IMR-90 (cell line): Measurements from ENCODE around the gene PHF21B. TPM values are rescaled to one million over a fixed set of nuclear protein-coding genes. Genes with fewer than 3 reads are reported as not detected.

Source experiments
- ATAC-seq: fragments of 200-7000 bp; cut with Tn5 transposase; 2 replicates; pipeline ENCODE4 v1.9.1; 2020; ENCODE audit warnings: low read depth, mild to moderate bottlenecking, moderate library complexity
- BruUV-seq: library from RNA; stranded (reverse); fragments of 400-500 nt; replicated peaks from 2 replicates; lab custom pipeline; 2021; lab: Mats Ljungman, UMichigan
- CTCF ChIA-PET: fragments of 300-600 bp; formaldehyde crosslinking; extraction: SDS; loops from one replicate; lab custom pipeline; 2021; ENCODE audit warnings: antibody characterized with exemption; lab: Yijun Ruan, JAX
- POLR2A ChIA-PET: fragments of 300-600 bp; sonication (Branson Sonifier 250); formaldehyde crosslinking; loops from one replicate; lab custom pipeline; 2022; ENCODE audit warnings: antibody characterized with exemption; ENCODE audit not compliant: unreplicated experiment; lab: Charles Lee
- DNase-seq: peaks from one replicate; pipeline ENCODE4 v3.0.0; 2013
- H2AFZ ChIP-seq: replicated peaks from 2 replicates; pipeline ENCODE3; 2013; ENCODE audit warnings: low read length, mild to moderate bottlenecking; ENCODE audit not compliant: poor library complexity
- H2AK5ac ChIP-seq: 2 replicates; pipeline ENCODE4 v1.6.1; 2013; ENCODE audit warnings: low read depth, low read length, inconsistent platforms
- H2AK9ac ChIP-seq: replicated peaks from 2 replicates; pipeline ENCODE3; 2013; ENCODE audit warnings: mild to moderate bottlenecking, low read depth, low read length, moderate library complexity; ENCODE audit not compliant: poor library complexity
- H2BK120ac ChIP-seq: 2 replicates; pipeline ENCODE4 v1.6.1; 2013; ENCODE audit warnings: low read depth, low read length, inconsistent platforms
- H2BK15ac ChIP-seq: 3 replicates; pipeline ENCODE4 v1.6.1; 2013; ENCODE audit warnings: low read depth, low read length, inconsistent platforms
- H2BK20ac ChIP-seq: 2 replicates; pipeline ENCODE4 v1.6.1; 2013; ENCODE audit warnings: low read depth, mild to moderate bottlenecking, inconsistent platforms, low read length, moderate library complexity
- H2BK5ac ChIP-seq: 2 replicates; pipeline ENCODE4 v1.6.1; 2013; ENCODE audit warnings: mild to moderate bottlenecking, low read depth, low read length, inconsistent platforms; ENCODE audit not compliant: poor library complexity, severe bottlenecking
- H3K14ac ChIP-seq: replicated peaks from 2 replicates; pipeline ENCODE4 v1.6.1; 2013; ENCODE audit warnings: low read depth, low read length, inconsistent platforms
- H3K18ac ChIP-seq: 2 replicates; pipeline ENCODE4 v1.6.1; 2013; ENCODE audit warnings: low read depth, low read length, control low read depth
- H3K23ac ChIP-seq: 2 replicates; pipeline ENCODE4 v1.6.1; 2013; ENCODE audit warnings: low read depth, low read length, inconsistent platforms
- H3K27ac ChIP-seq: 2 replicates; pipeline ENCODE4 v1.5.1; 2013; ENCODE audit warnings: mild to moderate bottlenecking, control low read depth, low read length; ENCODE audit not compliant: insufficient read depth
- H3K27me3 ChIP-seq: 2 replicates; pipeline ENCODE4 v1.6.1; 2013; ENCODE audit warnings: low read length; ENCODE audit not compliant: control insufficient read depth, insufficient read depth
- H3K36me3 ChIP-seq: 2 replicates; pipeline ENCODE4 v1.6.1; 2013; ENCODE audit warnings: low read length, mixed read lengths; ENCODE audit not compliant: control insufficient read depth, insufficient read depth
- H3K4ac ChIP-seq: 2 replicates; pipeline ENCODE4 v1.6.1; 2013; ENCODE audit warnings: low read depth, low read length, inconsistent platforms
- H3K4me1 ChIP-seq: 2 replicates; pipeline ENCODE4 v1.6.1; 2013; ENCODE audit warnings: low read length, mixed read lengths; ENCODE audit not compliant: control insufficient read depth, insufficient read depth
- H3K4me2 ChIP-seq: 2 replicates; pipeline ENCODE4 v1.6.1; 2013; ENCODE audit warnings: low read depth, mild to moderate bottlenecking, control low read depth, low read length, moderate library complexity
- H3K4me3 ChIP-seq: 2 replicates; pipeline ENCODE4 v1.5.1; 2013; ENCODE audit warnings: low read depth, mild to moderate bottlenecking, control low read depth, low read length, moderate library complexity; ENCODE audit not compliant: insufficient read depth
- H3K56ac ChIP-seq: 2 replicates; pipeline ENCODE4 v1.6.1; 2013; ENCODE audit warnings: low read length, inconsistent platforms; ENCODE audit not compliant: insufficient read depth; ENCODE audit errors: extremely low read depth
- H3K79me1 ChIP-seq, 2 experiments: 2 replicates each; pipeline ENCODE4 v1.6.1; 2013; ENCODE audit warnings: low read length in 2 of 2, inconsistent platforms in 1 of 2, low read depth in 1 of 2
- H3K9ac ChIP-seq: 2 replicates; pipeline ENCODE4 v1.6.1; 2013; ENCODE audit warnings: low read depth, low read length, control low read depth
- H3K9me1 ChIP-seq: 2 replicates; pipeline ENCODE4 v1.6.1; 2013; ENCODE audit warnings: low read length, inconsistent platforms; ENCODE audit not compliant: insufficient read depth
- H3K9me3 ChIP-seq: 2 replicates; pipeline ENCODE4 v1.6.1; 2013; ENCODE audit warnings: low read length; ENCODE audit not compliant: control insufficient read depth, insufficient read depth
- H4K20me1 ChIP-seq: 2 replicates; pipeline ENCODE4 v1.6.1; 2013; ENCODE audit warnings: low read length, inconsistent platforms; ENCODE audit not compliant: insufficient read depth
- H4K5ac ChIP-seq: 2 replicates; pipeline ENCODE4 v1.6.1; 2013; ENCODE audit warnings: mild to moderate bottlenecking, low read depth, low read length, control low read depth
- H4K8ac ChIP-seq, 2 experiments: 2 replicates each; pipeline ENCODE4 v1.6.1; 2013; ENCODE audit warnings: low read depth in 2 of 2, low read length in 2 of 2, control low read depth in 1 of 2, inconsistent platforms in 1 of 2
- H4K91ac ChIP-seq: 2 replicates; pipeline ENCODE4 v1.6.1; 2013; ENCODE audit warnings: low read depth, low read length, inconsistent platforms; ENCODE audit not compliant: insufficient read depth
- BHLHE40 ChIP-seq: fragments of 150-350 bp; IDR thresholded peaks from 2 replicates; pipeline ENCODE4 v1.6.1; 2016; ENCODE audit warnings: mild to moderate bottlenecking, low read depth, low read length
- CEBPB ChIP-seq: IDR thresholded peaks from 2 replicates; pipeline ENCODE4 v1.6.1; 2012; ENCODE audit warnings: low read depth, low read length, improper control_type of control experiment
- CHD1 ChIP-seq: IDR thresholded peaks from 2 replicates; pipeline ENCODE4 v1.6.1; 2012; ENCODE audit warnings: low read depth, low read length, improper control_type of control experiment
- CTCF ChIP-seq: conservative IDR thresholded peaks from 2 replicates; pipeline ENCODE4 v1.5.1; 2012; ENCODE audit warnings: mild to moderate bottlenecking, low read depth, low read length, improper control_type of control experiment
- ELK1 ChIP-seq: fragments of 150-350 bp; IDR thresholded peaks from 2 replicates; pipeline ENCODE4 v1.6.1; 2016; ENCODE audit warnings: low read depth, mild to moderate bottlenecking, low read length, moderate library complexity, borderline replicate concordance
- FOS ChIP-seq: fragments of 150-350 bp; IDR thresholded peaks from 2 replicates; pipeline ENCODE4 v1.6.1; 2016; ENCODE audit warnings: low read depth, low read length
- MAFK ChIP-seq: IDR thresholded peaks from 2 replicates; pipeline ENCODE4 v1.6.1; 2012; ENCODE audit warnings: low read depth, low read length, improper control_type of control experiment
- MAZ ChIP-seq: IDR thresholded peaks from 2 replicates; pipeline ENCODE4 v1.6.1; 2012; ENCODE audit warnings: low read depth, mild to moderate bottlenecking, low read length, improper control_type of control experiment, moderate library complexity, borderline replicate concordance
- MXI1 ChIP-seq: IDR thresholded peaks from 2 replicates; pipeline ENCODE4 v1.6.1; 2012; ENCODE audit warnings: low read depth, mild to moderate bottlenecking, low read length, moderate library complexity, borderline replicate concordance
- POLR2A ChIP-seq: IDR thresholded peaks from 2 replicates; pipeline ENCODE4 v1.6.1; 2012; ENCODE audit warnings: mild to moderate bottlenecking, low read depth, low read length
- RAD21 ChIP-seq: IDR thresholded peaks from 2 replicates; pipeline ENCODE4 v1.6.1; 2012; ENCODE audit warnings: low read length, improper control_type of control experiment
- RCOR1 ChIP-seq: IDR thresholded peaks from 2 replicates; pipeline ENCODE4 v1.6.1; 2012; ENCODE audit warnings: mild to moderate bottlenecking, low read length, improper control_type of control experiment; ENCODE audit not compliant: insufficient replicate concordance
- RFX5 ChIP-seq: IDR thresholded peaks from 2 replicates; pipeline ENCODE4 v1.8.0; 2012; ENCODE audit warnings: low read depth, mild to moderate bottlenecking, low read length, moderate library complexity
- SMC3 ChIP-seq: fragments of 150-350 bp; IDR thresholded peaks from 2 replicates; pipeline ENCODE4 v1.6.1; 2016; ENCODE audit warnings: low read depth, mild to moderate bottlenecking, antibody characterized with exemption, low read length, moderate library complexity
- USF2 ChIP-seq: fragments of 150-350 bp; IDR thresholded peaks from 2 replicates; pipeline ENCODE4 v1.6.1; 2017; ENCODE audit warnings: mild to moderate bottlenecking, antibody characterized with exemption, low read length, low read depth
- WGBS, 2 experiments: methylation state at CpG; one replicate each; pipeline versions ENCODE4 v1.1.5 to v1.1.7; 2013; ENCODE audit warnings: missing lambda C conversion rate in 2 of 2; ENCODE audit not compliant: insufficient read length in 1 of 2; ENCODE audit errors: extremely low coverage in 2 of 2; 5-methylcytosine and 5-hydroxymethylcytosine counted together
- dilution Hi-C: fragments of 300-500 bp; cut with HindIII; formaldehyde crosslinking; loops from one replicate; pipeline ENCODE4 v1.14.3; 2018; ENCODE audit warnings: low sequenced_read_pairs; ENCODE audit not compliant: unreplicated experiment
- in situ Hi-C: fragments of 300-500 bp; cut with MboI; formaldehyde crosslinking; loops from 3 replicates; pipeline ENCODE4 v1.14.3; 2019; ENCODE audit warnings: low sequenced_read_pairs, inconsistent platforms, mixed read lengths
- intact Hi-C: fragments of 100-400 bp; cut with micrococcal nuclease; formaldehyde crosslinking; loops from 2 replicates; pipeline ENCODE4 v1.10.0; 2022
- polyA plus RNA-seq, 3 experiments: library from polyadenylated mRNA; depleted of rRNA; stranded (reverse); fragments of >200 nt; gene quantifications; 2 replicates each; pipeline ENCODE4 v1.2.3, GENCODE V29; 2012; ENCODE audit warnings: low replicate concordance in 1 of 3
- total RNA-seq: library from RNA; depleted of rRNA; stranded (reverse); fragments of >200 nt; gene quantifications from 2 replicates; pipeline ENCODE4 v1.2.3, GENCODE V29; 2012

Gene PHF21B
- total and polyA plus RNA-seq, 2 of the 4 experiments (the other 2 are of a cell fraction) = 0.02 TPM; not detected in 1

GRCh38 chr22:44888491-44889254 lies 121.1 kb downstream of the PHF21B start:
- no peak overlapping the region for H3K14ac ChIP-seq
- H3K79me1 ChIP-seq = no peaks in the 10 kb centered on the region
- H2BK120ac ChIP-seq = no peak overlapping the region
- intact Hi-C loops = no loop called here
- no peak overlapping the region for H2BK5ac ChIP-seq
- H2AK9ac ChIP-seq = no peak overlapping the region
- H3K56ac ChIP-seq = no peak overlapping the region
- no peak overlapping the region for H3K23ac ChIP-seq
- H3K27me3 ChIP-seq = peaks cover 2% of the 10 kb centered on the region; the same call in 1 of the 2 replicates
- no peaks in the 10 kb centered on the region for H3K4me1 ChIP-seq
- no peak overlapping the region for H3K4me3 ChIP-seq
- H4K20me1 ChIP-seq = no peaks in the 10 kb centered on the region
- ChIA-PET POLR2A (no interaction called here), CTCF (no interaction called here)
- H2BK15ac ChIP-seq = no peak overlapping the region
- H2AK5ac ChIP-seq = no peak overlapping the region
- no peak overlapping the region for H3K4ac ChIP-seq
- no peak for ATAC-seq
- H3K9ac ChIP-seq = no peak overlapping the region
- no peak overlapping the region for H4K8ac ChIP-seq
- H3K9me3 ChIP-seq = no peaks in the 10 kb centered on the region
- no peak overlapping the region for H3K18ac ChIP-seq
- no peak overlapping the region for H4K5ac ChIP-seq
- no peak overlapping the region for H2BK20ac ChIP-seq
- no peaks in the 10 kb centered on the region for H3K9me1 ChIP-seq
- in situ Hi-C loops = loop anchor here (10.0 kb wide), 1 partner anchor 64 kb away; no protein-coding TSS in a partner anchor
- H3K4me2 ChIP-seq = no peak overlapping the region
- 37% methylated on average over 8 of the region's 14 CpGs; no CpG with 5 or more reads in 1 of the 2 experiments for WGBS, 2 experiments
- no peaks in the 10 kb centered on the region for H3K36me3 ChIP-seq
- H3K27ac ChIP-seq = no peak overlapping the region
- no peak overlapping the region for H2AFZ ChIP-seq
- no peak overlapping the region for H4K91ac ChIP-seq
- dilution Hi-C loops = no loop called here
- BruUV-seq = no TSS peak
- no peak for DNase-seq
- TF ChIP-seq SMC3 (no peak), MXI1 (no peak), CHD1 (no peak), BHLHE40 (no peak), MAZ (no peak), ELK1 (no peak), CEBPB (no peak), RFX5 (no peak), FOS (no peak), POLR2A (no peak), MAFK (no peak), RAD21 (no peak), USF2 (no peak), RCOR1 (no peak), CTCF (no peak)
